ENCODE measurements around the gene SLC25A25.

DNA sequence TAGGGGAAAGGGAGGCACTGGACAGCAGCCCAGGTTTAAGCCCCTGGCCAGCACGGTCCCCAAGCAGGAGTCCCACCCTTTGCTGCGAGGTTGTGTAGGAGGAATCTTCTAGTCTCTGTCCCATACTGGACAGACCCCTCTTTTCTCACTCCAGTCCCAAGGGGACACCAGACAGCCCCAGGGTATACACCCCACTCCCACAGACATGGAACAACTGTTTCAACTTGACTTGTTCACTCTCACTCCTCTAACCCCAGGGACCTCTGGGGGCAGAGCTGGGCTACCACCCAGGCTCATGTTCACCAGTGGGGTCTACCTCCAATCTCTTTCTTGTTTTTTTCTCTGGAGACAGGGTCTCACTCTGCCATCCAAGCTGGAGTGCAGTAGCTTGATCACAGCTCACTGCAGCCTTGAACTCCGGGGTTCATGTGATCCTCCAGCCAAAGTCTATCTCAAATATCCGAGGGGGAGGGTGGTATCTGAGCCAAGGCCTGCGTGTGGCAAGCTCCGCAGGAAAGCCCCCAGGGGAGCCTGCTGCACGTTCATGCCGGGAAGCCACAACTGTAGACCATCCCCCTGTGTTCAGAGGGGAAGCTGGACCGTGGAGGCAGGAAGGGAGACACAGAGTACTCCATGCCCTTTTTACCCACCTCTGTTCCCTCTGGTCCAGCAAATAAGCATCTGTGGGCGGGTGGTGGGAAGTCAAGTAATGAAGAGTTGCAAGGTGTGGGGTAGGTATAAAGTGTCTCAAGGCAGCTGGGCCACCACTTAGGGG, 57.7 kb downstream of the SLC25A25 start:
- TF ChIP-seq, protein P1, sequence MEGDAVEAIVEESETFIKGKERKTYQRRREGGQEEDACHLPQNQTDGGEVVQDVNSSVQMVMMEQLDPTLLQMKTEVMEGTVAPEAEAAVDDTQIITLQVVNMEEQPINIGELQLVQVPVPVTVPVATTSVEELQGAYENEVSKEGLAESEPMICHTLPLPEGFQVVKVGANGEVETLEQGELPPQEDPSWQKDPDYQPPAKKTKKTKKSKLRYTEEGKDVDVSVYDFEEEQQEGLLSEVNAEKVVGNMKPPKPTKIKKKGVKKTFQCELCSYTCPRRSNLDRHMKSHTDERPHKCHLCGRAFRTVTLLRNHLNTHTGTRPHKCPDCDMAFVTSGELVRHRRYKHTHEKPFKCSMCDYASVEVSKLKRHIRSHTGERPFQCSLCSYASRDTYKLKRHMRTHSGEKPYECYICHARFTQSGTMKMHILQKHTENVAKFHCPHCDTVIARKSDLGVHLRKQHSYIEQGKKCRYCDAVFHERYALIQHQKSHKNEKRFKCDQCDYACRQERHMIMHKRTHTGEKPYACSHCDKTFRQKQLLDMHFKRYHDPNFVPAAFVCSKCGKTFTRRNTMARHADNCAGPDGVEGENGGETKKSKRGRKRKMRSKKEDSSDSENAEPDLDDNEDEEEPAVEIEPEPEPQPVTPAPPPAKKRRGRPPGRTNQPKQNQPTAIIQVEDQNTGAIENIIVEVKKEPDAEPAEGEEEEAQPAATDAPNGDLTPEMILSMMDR (IDR thresholded peaks at IDR 0.05; ENCODE audit: extremely low read depth in 1 of 2, insufficient read depth in 1 of 2, low read depth in 1 of 2, low read length in 2 of 2): no peak
- TF ChIP-seq, protein P2, sequence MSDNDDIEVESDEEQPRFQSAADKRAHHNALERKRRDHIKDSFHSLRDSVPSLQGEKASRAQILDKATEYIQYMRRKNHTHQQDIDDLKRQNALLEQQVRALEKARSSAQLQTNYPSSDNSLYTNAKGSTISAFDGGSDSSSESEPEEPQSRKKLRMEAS (IDR thresholded peaks at IDR 0.05; ENCODE audit: insufficient read depth, insufficient read length): no peak
- TF ChIP-seq POLR2A (IDR thresholded peaks at IDR 0.05; ENCODE audit: low read depth, low read length) (no peak), EZH2 (IDR thresholded peaks at IDR 0.05; ENCODE audit: borderline replicate concordance, low read depth, low read length, severe bottlenecking) (no peak), MYC (IDR thresholded peaks at IDR 0.05; ENCODE audit: low read depth, low read length) (no peak)

All from endothelial cell of umbilical vein (primary cell).